Lower lobe of right lung (tissue), 2 donors: ENCODE measurements around the gene CHAD. TPM values are rescaled to one million over a fixed set of nuclear protein-coding genes. Genes with fewer than 3 reads are reported as not detected.
A peak's percentile ranks its signal among the peaks of the same experiment; 100 is the strongest.

Experiments
- ATAC-seq, 2 donors: fragments of 200-7000 bp; cut with Tn5 transposase; one replicate each; pipeline ENCODE4 v1.9.1; 2020 to 2022; ENCODE audit warnings: mild to moderate bottlenecking in 2 of 2, moderate library complexity in 2 of 2
- DNase-seq: peaks from one replicate; pipeline ENCODE4 v3.0.0-alpha.2; 2020
- H3K27ac ChIP-seq: fragments of 200-600 bp; one replicate; pipeline ENCODE4 v1.8.0; 2022
- H3K27me3 ChIP-seq: fragments of 200-600 bp; one replicate; pipeline ENCODE4 v1.8.0; 2022; ENCODE audit warnings: low read depth
- H3K36me3 ChIP-seq: fragments of 200-600 bp; one replicate; pipeline ENCODE4 v1.8.0; 2022; ENCODE audit warnings: mild to moderate bottlenecking
- H3K4me1 ChIP-seq: fragments of 200-600 bp; one replicate; pipeline ENCODE4 v1.8.0; 2022
- H3K4me3 ChIP-seq: fragments of 200-600 bp; one replicate; pipeline ENCODE4 v1.8.0; 2022; ENCODE audit warnings: mild to moderate bottlenecking
- H3K9me3 ChIP-seq: fragments of 200-600 bp; one replicate; pipeline ENCODE4 v1.8.0; 2022
- intact Hi-C: fragments of 100-400 bp; cut with DNase I; formaldehyde crosslinking; loops from one replicate; pipeline ENCODE4 v1.11.0; 2022
- total RNA-seq: library from RNA; stranded (reverse); fragmentation: NEBNext Ultra II Directional; extraction: Animal tissue kit (Norgen Biotek cat#: 25700); gene quantifications from one replicate; pipeline ENCODE4 v1.2.1, GENCODE V29; 2021
- TF ChIP-seq, protein P1 (sequence below): fragments of 200-600 bp; IDR thresholded peaks from one replicate; pipeline ENCODE4 v1.8.0; 2022; ENCODE audit warnings: antibody characterized with exemption, mild to moderate bottlenecking
- donor health status: DM: no; HTN: yes; CAD: no; lungs with severe emphysema.

Gene CHAD
- total RNA-seq, 1 donor from 2014 or later = not detected

DNA sequence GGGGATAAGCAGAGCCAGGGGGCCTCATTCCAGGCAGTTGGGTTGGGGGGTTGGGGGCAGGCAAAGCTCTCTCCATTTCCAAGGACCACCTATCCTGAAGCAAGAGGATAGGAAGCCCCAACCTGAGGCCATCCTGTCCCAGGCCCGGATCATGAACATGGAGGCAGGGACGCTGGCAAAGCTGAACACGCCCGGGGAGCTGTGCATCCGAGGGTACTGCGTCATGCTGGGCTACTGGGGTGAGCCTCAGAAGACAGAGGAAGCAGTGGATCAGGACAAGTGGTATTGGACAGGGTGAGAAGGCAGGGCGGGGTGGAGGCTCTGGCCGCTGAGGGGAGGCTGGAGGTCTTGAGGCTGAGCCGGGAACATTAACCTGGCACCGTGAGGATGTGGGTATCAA, 3.6 kb upstream of the CHAD start:
- DNase-seq (peak; percentile 15), ATAC-seq (no peak)
- TF ChIP-seq, protein P1, sequence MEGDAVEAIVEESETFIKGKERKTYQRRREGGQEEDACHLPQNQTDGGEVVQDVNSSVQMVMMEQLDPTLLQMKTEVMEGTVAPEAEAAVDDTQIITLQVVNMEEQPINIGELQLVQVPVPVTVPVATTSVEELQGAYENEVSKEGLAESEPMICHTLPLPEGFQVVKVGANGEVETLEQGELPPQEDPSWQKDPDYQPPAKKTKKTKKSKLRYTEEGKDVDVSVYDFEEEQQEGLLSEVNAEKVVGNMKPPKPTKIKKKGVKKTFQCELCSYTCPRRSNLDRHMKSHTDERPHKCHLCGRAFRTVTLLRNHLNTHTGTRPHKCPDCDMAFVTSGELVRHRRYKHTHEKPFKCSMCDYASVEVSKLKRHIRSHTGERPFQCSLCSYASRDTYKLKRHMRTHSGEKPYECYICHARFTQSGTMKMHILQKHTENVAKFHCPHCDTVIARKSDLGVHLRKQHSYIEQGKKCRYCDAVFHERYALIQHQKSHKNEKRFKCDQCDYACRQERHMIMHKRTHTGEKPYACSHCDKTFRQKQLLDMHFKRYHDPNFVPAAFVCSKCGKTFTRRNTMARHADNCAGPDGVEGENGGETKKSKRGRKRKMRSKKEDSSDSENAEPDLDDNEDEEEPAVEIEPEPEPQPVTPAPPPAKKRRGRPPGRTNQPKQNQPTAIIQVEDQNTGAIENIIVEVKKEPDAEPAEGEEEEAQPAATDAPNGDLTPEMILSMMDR = no peak
- Histone ChIP-seq H3K9me3 (no peaks in the 10 kb centered on the region), H3K4me3 (no peak overlapping the region), H3K36me3 (peaks cover 27% of the 10 kb centered on the region), H3K27ac (no peak overlapping the region), H3K4me1 (peaks cover 13% of the 10 kb centered on the region), H3K27me3 (peaks cover 11% of the 10 kb centered on the region)
- intact Hi-C loops = no loop called here

- Histone ChIP-seq H3K36me3 (peaks cover 27% of the 10 kb centered on the region), H3K4me1 (peaks cover 13% of the 10 kb centered on the region), H3K27me3 (peaks cover 11% of the 10 kb centered on the region), H3K9me3 (no peaks in the 10 kb centered on the region), H3K27ac (no peak overlapping the region), H3K4me3 (no peak overlapping the region)
- DNase-seq (peak; percentile 32), ATAC-seq (no peak)
- intact Hi-C loops = no loop called here
- TF ChIP-seq, protein P1 = no peak
Observed at GRCh38 chr17:50471009-50471905, 2.6 kb upstream of the CHAD start.

GRCh38 chr17:50470426-50470825, 1.7 kb upstream of the CHAD start:
- TF ChIP-seq, protein P1 = no peak
- peaks cover 13% of the 10 kb centered on the region for H3K4me1 ChIP-seq
- ATAC-seq (no peak), DNase-seq (peak; percentile 24)
- H3K36me3 ChIP-seq = peaks cover 27% of the 10 kb centered on the region
- peaks cover 11% of the 10 kb centered on the region for H3K27me3 ChIP-seq
- intact Hi-C loops = no loop called here
- no peak overlapping the region for H3K4me3 ChIP-seq
- H3K9me3 ChIP-seq = no peaks in the 10 kb centered on the region
- no peak overlapping the region for H3K27ac ChIP-seq

DNA sequence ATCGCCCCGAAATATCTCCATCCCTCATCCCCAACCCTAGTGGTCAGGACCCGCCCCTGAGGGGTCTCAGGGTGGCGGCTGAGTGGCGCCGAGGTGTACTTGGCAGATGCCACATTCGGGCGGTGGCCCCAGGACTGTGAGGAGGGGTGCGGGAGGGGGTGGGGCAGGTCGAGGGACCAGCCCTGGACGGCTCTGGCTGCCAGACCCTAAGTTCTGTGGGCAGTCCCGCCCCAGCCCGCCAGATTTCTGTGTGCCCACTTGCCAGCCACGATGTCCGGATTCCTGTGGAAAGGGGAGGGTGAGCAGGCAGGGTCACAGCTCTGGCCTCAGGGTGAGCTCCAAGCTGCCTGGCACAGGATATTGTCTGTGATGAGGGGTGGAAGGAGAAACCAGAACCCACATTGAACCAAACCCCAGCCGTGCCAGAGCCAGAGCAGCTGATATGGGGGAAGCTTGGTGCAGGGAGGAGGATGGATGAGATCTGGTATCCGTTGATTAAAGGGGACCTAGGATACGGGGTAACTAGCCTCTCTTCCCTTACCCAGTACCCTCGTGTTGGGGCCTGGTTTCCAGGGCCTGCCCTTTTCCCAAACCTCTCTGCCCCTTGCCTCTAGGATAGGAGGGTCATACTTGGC, 1.1 kb upstream of the CHAD start:
- peak; percentile 42 for DNase-seq

DNA sequence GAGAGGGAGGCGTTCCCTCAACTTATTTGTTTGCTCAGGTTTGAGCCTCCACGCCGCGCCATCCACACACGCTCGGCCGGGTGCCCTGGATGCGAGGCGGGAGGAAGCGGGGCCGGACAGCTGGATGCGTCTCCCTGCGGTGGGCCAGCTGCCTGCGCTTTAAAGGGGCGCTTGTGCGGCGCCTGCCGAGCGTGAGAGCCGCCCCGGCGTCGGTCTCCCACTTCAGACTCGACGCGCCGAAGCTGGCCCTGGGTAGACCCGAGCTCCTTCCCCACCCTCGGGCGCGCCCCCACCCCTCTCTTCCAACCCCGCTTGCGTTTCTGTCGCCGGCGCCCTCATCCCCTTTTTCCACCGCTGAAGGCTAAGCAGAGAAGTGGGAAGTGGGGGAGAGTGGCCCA, 527 bp upstream of the CHAD start:
- peak in 1 of 2 donors; percentile 24 for ATAC-seq

More for the DNA sequence above, 1.1 kb upstream of the CHAD start:
- Histone ChIP-seq H3K36me3 (peaks cover 26% of the 10 kb centered on the region), H3K27ac (no peak overlapping the region), H3K4me3 (no peak overlapping the region), H3K4me1 (peaks cover 13% of the 10 kb centered on the region), H3K9me3 (no peaks in the 10 kb centered on the region), H3K27me3 (peaks cover 11% of the 10 kb centered on the region)
- no peak for ATAC-seq
- TF ChIP-seq, protein P1 = no peak
- intact Hi-C loops = no loop called here

More for the DNA sequence above, 527 bp upstream of the CHAD start:
- peak overlapping the region; percentile 32 for H3K4me3 ChIP-seq
- TF ChIP-seq, protein P1 = no peak
- intact Hi-C loops = no loop called here
- H3K27me3 ChIP-seq = peaks cover 11% of the 10 kb centered on the region
- DNase-seq = no peak
- peaks cover 23% of the 10 kb centered on the region for H3K36me3 ChIP-seq
- H3K9me3 ChIP-seq = no peaks in the 10 kb centered on the region
- no peak overlapping the region for H3K27ac ChIP-seq
- H3K4me1 ChIP-seq = peaks cover 13% of the 10 kb centered on the region
